HG03571 (cell line): Measurements from ENCODE around the gene DFFB.

Experiments
- ATAC-seq: cut with Tn5 transposase; IDR thresholded peaks from one replicate; pipeline ENCODE4 v1.9.1; 2021; ENCODE audit not compliant: unreplicated experiment

The DFFB gene

DNA sequence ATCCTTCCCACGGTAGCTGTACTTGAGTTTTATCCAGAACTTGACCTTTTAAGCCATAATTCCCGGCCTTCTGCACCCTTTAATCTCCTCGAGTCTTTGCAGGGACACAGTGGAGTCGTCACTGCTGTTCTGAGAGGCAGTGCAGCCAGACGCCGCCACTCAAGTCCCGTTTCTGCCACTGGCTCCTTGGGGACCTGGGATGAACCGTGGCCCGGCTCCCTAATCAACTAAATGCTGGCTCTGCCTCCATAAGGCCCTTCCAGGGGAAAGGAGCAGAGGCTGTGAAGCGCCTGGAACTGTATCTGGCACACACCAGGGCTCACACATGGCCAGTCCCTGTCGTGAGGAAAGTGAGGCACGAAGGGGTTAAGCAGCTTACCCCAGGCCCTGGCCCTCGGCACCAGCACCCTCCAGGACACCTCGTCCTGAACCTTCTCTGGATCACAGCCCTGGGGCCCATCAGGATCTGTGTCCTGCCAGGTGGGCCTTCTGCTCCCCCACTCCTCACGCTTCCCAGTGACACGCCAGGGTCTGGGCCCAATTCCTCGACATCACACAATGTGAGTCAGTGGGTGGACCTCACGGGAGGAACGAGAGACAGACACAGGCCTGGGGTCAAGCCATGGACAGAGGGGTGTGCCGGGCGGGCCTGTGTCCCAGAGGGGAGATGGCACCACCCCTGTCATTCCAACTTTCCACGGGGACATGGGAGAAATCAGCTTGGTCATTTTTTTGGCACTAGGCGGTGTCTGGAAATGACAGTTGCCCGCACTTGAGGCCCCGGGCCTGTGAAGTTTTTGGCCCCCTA, 66.3 kb downstream of the DFFB start:
- no peak for ATAC-seq

- ATAC-seq, result no peak
Measured at GRCh38 chr1:3924186-3924824, 67.0 kb downstream of the DFFB start.

GRCh38 chr1:3924825-3925220, 67.5 kb downstream of the DFFB start:
- ATAC-seq, result no peak

DNA sequence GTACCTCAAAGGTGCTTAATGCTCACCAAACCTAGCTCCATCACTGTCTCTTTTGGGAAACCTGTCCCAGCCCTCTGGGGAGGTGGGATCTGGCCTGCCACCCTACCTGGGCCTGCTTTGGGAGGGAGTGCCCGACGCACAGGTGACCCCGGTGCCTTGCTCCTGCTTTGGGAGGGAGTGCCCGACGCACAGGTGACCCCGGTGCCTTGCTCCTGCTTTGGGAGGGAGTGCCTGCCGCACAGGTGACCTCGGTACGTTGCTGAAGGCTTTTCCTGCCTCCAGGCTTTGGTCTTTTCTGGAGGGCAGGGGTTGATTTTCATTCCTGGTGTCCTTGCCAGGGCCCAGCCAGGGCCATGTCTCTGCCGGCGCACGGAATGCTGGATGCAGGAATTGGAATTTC, 68.0 kb downstream of the DFFB start:
- no peak for ATAC-seq

- no peak for ATAC-seq
Measured at GRCh38 chr1:3925762-3926161, 68.5 kb downstream of the DFFB start.

DNA sequence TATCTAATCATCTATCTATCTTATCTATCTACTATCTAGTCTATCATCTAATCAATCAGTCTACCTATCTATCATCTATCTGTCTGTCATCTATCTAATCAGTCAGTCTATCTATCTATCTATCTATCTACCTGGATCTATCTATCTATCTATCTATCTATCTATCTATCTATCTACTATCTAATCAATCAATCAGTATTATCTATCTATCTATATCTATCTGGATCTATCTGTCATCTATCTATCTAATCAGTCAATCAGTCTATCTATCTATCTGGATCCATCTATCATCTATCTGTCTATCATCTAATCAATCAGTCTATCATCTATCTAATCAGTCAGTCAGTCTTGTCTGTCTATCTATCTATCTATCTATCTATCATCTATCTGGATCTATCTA, 69.7 kb downstream of the DFFB start:
- no peak for ATAC-seq

DNA sequence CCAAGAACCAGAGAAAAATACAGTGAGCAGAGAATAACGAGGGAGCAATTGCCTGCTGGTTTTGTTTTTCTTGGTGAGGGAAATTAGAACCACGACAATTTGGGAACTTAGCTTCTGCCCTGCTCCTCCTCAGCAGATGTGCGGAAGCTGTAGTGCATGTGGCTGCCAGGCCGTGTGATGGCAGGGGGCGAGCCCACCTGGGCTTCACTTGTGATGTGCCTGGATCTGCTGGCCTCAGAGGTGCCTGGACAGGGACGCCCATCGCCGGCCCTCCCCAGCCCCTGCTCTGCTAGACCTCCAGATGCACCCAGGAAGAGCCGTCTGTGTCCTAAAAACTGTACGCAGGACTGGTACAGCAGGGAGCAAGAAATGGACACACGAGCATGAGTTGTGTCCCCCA, 71.3 kb downstream of the DFFB start:
- no peak for ATAC-seq

DNA sequence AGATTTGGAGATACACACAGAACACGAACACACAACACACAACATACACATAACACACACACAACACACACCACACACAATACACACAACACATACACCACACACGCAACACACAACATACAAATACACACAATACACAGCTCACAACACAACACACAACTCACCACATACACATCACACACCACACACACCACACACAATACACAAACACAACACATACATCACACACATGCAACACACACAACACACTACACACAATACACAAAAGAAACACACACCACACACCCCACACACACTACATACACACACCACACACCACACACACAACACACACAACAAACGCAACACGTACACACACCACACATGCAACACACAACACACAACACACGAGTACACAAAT, 71.8 kb downstream of the DFFB start:
- ATAC-seq, result no peak

DNA sequence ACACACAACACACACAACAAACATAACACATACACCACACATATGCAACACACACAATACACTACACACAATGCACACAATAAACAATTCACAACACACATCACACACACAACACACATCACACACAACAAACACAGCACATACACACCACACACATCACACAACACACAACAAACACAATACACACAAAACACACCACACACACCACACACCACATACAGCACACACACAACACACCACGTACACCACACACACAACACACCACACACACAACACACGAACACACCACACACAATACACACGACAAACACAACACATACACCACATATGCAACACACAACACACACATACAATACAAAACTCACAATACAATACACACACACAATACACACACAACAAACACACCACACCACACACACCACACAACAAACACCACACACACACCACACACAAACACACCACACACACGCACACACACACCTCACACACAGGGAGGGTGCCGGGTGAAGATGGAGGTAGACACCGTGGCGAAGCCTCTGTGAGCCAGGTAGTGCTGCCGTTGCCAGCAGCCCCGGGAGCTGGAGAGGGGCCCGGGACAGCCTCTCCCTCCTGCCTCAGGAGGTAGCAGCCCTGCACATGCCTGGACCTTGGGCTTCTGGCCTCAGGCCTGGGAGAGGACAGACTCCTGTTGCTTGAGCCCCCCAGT, 73.2 kb downstream of the DFFB start:
- ATAC-seq, result no peak

- ATAC-seq, result no peak
Measured at GRCh38 chr1:3931007-3931912, 74.0 kb downstream of the DFFB start.

DNA sequence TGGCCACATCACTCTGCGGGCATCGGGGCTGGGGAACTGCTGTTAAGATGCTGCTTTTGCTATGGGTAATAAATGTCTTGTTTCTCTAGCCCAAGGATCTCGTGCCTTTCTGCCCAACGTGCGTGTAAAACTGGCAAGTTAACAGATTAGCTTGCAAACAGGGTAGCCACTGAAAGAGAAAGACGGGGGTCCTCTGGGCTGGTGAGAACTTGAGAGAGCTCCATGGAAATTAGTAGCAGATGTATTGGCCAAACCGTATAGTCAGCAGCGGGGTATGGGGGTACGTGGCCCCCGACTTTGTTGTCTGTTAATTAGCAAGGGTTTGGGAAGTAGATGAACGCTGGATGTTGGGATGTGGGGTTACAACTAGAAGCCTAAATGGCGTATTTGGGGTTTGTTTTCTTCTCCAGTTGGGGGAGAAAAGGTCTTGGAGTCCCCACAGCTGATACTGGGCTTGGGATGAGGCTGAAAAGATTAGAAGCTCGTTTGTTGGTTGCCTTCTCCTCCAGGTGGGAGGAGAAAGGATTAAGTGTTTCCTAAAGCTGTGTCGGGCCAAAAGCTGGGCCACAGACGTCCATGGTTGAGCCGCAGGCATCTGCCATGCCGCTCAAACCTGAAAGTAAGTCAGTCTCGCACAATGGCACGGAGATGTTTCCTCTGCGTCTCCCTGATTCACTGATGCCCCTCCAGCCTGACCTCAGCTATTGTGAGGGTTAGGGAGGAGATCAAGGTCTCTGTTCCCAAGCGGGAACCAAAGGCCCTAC, 75.1 kb downstream of the DFFB start:
- ATAC-seq, result no peak
